Measurements from ENCODE around the gene ZNF227.
"Not testable (repeated sequence)": the region's sequence is repeated elsewhere in the genome, so short reads cannot be mapped to it uniquely, and the experiment has no call there.

Gene ZNF227

GRCh38 chr19:44253392-44253791 is 41.1 kb downstream of the ZNF227 start:
- DNase-seq = not testable (repeated sequence)

GRCh38 chr19:44254496-44254895 is 42.2 kb downstream of the ZNF227 start:
- no peak for DNase-seq

- DNase-seq = no peak
Measured at GRCh38 chr19:44255705-44256411, 43.5 kb downstream of the ZNF227 start.

DNA sequence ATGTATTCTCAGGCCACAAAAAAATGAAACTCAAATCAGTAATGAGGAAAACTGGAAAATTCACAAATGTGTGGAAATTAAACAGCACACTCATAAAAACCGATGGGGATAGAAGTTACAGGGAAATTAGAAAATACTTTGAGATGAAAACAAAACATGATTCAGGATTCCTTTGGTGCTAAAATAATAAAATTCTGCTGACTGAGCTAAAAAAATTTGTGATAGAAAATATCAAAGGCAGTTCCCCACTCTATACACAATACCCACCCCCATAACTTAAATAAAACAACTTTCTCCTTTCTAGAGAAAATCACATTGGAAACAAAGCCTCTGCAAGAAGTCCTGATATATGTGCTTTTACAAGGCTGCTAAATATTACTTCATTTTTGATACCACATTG is 45.8 kb downstream of the ZNF227 start:
- DNase-seq = no peak

- DNase-seq = no peak
Measured at GRCh38 chr19:44258835-44259413, 46.6 kb downstream of the ZNF227 start.

DNA sequence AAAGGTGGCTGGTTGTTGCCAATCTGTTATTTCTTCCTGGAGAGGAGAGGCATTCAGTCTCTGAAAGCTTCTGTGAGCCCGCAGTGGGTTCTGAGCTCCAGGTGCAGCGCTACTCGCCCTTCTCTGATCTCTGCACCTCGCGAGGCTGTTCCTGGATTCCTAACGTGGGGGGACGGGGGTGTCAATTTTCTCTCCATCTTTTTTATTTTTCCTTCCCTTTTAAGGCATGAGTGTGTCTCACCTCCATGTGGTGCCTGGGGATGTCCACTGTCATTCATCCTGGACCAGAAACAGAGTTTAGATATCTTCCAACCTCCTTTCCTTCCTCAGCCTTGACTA is 48.0 kb downstream of the ZNF227 start:
- DNase-seq = no peak

DNA sequence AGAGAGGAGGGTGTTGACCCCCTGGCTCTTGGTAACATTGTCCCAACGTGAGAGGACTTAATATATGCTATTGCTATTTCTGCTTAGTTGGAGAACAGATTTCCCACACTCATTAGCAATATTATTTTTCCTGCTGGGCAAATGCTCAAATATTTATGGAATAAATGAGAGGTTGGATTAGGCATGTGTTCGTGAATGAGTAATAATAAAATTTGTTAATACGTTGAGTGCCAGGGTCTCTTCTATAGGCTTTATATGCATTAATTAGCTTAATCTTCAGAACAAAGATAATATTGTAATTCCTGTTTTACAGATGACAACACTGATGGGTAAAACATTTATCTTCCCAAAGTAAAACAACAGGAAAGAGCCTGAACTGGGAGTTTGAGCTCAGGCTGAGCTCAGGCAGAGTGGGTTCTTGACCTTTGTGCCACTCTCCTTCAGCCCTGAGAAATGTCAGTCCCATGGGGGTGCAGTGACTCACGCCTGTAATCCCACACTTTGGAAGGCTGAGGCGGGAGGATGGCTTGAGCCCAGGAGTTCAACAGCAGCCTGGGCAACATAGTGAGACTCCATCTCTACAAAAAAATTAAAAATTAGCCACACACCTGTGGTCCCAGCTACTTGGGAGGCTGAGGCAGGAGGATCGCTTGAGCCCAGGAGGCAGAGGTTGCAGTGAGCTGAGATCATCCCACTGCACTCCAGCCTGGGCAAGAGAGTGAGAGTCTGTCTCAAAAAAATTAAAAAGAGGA is 48.5 kb downstream of the ZNF227 start:
- DNase-seq = no peak

GRCh38 chr19:44277331-44277730 is 65.0 kb downstream of the ZNF227 start:
- no peak for DNase-seq

GRCh38 chr19:44278181-44278690 is 65.9 kb downstream of the ZNF227 start:
- no peak for DNase-seq

DNA sequence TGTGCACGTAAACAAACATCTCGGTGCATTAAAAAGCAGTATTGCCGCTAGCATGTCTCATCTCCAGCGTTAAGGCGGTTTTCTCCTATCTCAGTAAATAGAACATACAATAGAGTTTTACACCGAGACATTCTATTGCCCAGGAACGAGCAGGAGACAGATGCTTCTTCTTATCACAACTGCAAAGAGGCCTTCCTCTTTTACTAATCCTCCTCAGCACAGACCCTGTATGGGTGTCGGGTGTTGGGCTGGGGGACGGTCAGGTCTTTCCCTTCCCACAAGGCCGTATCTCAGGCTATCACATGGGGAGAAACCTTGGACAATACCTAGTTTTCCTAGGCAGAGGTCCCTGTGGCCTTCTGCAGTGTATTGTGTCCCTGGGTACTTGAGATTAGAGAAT is 68.6 kb downstream of the ZNF227 start:
- DNase-seq = no peak

GRCh38 chr19:44282846-44283245 is 70.5 kb downstream of the ZNF227 start:
- DNase-seq = no peak

- no peak for DNase-seq
Measured at GRCh38 chr19:44284968-44285367, 72.6 kb downstream of the ZNF227 start.
